ENCODE measurements around the gene AMACR. TPM values are rescaled to one million over a fixed set of nuclear protein-coding genes. Genes with fewer than 3 reads are reported as not detected.

Gene AMACR
- total RNA-seq, 3 donors from 2014 or later (not counting 1 experiment from before 2014, with no cell fraction given) = 2.7 to 3.8 (median 2.9) TPM

- no peaks in the 10 kb centered on the region for H3K4me1 Mint-ChIP-seq
- Histone ChIP-seq H3K36me3 (ENCODE audit: control insufficient read depth, insufficient read depth, low read length) (no peaks in the 10 kb centered on the region), H3K27ac (ENCODE audit: low read length) (no peak overlapping the region), H3K9me3 (ENCODE audit: control insufficient read depth, insufficient read depth, low read length) (no peaks in the 10 kb centered on the region), H3K27me3 (ENCODE audit: control insufficient read depth, insufficient read depth, low read length) (no peaks in the 10 kb centered on the region), H3K4me1 (ENCODE audit: control insufficient read depth, insufficient read depth, low read length) (no peaks in the 10 kb centered on the region), H3K4me3 (ENCODE audit: low read length) (no peak overlapping the region)
- DNase-seq (no peak), ATAC-seq (no peak)
- H3K36me3 Mint-ChIP-seq = no peaks in the 10 kb centered on the region
- peaks cover 0 to 5% of the 10 kb centered on the region in 2 donors for H3K27me3 Mint-ChIP-seq (ENCODE audit: low read depth in 2 of 2)
- H3K9me3 Mint-ChIP-seq = no peaks in the 10 kb centered on the region
- intact Hi-C loops (cut with micrococcal nuclease) = no loop called here
- no peak overlapping the region for H3K4me3 Mint-ChIP-seq
- H3K27ac Mint-ChIP-seq = no peak overlapping the region
- no peak for TF ChIP-seq CTCF (IDR thresholded peaks at IDR 0.05)
- no CpG with 5 or more reads among the region's 2 CpGs for WGBS (ENCODE audit: insufficient coverage)
These were observed 34.6 kb downstream of the AMACR start for GRCh38 chr5:33973271-33973670.

- no peaks in the 10 kb centered on the region for H3K27me3 ChIP-seq (ENCODE audit: control insufficient read depth, insufficient read depth, low read length)
- ATAC-seq = peak in 1 of 3 donors; percentile 35
- no peak overlapping the region for H3K4me3 ChIP-seq (ENCODE audit: low read length)
- 54% methylated on average over 10 of the region's 10 CpGs for WGBS (ENCODE audit: insufficient coverage)
- no peaks in the 10 kb centered on the region for H3K4me1 ChIP-seq (ENCODE audit: control insufficient read depth, insufficient read depth, low read length)
- H3K27ac ChIP-seq (ENCODE audit: low read length) = no peak overlapping the region
- H3K36me3 ChIP-seq (ENCODE audit: control insufficient read depth, insufficient read depth, low read length) = no peaks in the 10 kb centered on the region
- Mint-ChIP-seq H3K27ac (no peak overlapping the region), H3K9me3 (no peaks in the 10 kb centered on the region), H3K36me3 (no peaks in the 10 kb centered on the region), H3K4me3 (no peak overlapping the region), H3K27me3 (ENCODE audit: low read depth in 2 of 2) (peaks cover 0 to 5% of the 10 kb centered on the region in 2 donors), H3K4me1 (peaks cover 3 to 5% of the 10 kb centered on the region in 2 donors)
- peak in 1 of 2 donors; percentile 42 for DNase-seq
- intact Hi-C loops (cut with micrococcal nuclease) = loop anchor here (1.0 kb wide), 1 partner anchor 534 kb away; no protein-coding TSS in a partner anchor
- no peak for TF ChIP-seq CTCF (IDR thresholded peaks at IDR 0.05)
- H3K9me3 ChIP-seq (ENCODE audit: control insufficient read depth, insufficient read depth, low read length) = no peaks in the 10 kb centered on the region
These were observed 38.0 kb downstream of the AMACR start for GRCh38 chr5:33969572-33970452.

- H3K27me3 ChIP-seq (ENCODE audit: control insufficient read depth, insufficient read depth, low read length) = no peaks in the 10 kb centered on the region
- no peak overlapping the region for H3K27ac Mint-ChIP-seq
- H3K36me3 Mint-ChIP-seq = no peaks in the 10 kb centered on the region
- H3K27ac ChIP-seq (ENCODE audit: low read length) = no peak overlapping the region
- intact Hi-C loops (cut with micrococcal nuclease) = loop anchor here (1.0 kb wide), 1 partner anchor 532 kb away; no protein-coding TSS in a partner anchor
- no peak overlapping the region for H3K4me3 Mint-ChIP-seq
- H3K4me3 ChIP-seq (ENCODE audit: low read length) = no peak overlapping the region
- DNase-seq (no peak), ATAC-seq (no peak)
- peaks cover 0 to 5% of the 10 kb centered on the region in 2 donors for H3K27me3 Mint-ChIP-seq (ENCODE audit: low read depth in 2 of 2)
- H3K9me3 Mint-ChIP-seq = no peaks in the 10 kb centered on the region
- no peak for TF ChIP-seq CTCF (IDR thresholded peaks at IDR 0.05)
- no peaks in the 10 kb centered on the region for H3K36me3 ChIP-seq (ENCODE audit: control insufficient read depth, insufficient read depth, low read length)
- H3K9me3 ChIP-seq (ENCODE audit: control insufficient read depth, insufficient read depth, low read length) = no peaks in the 10 kb centered on the region
- no peaks in the 10 kb centered on the region for H3K4me1 ChIP-seq (ENCODE audit: control insufficient read depth, insufficient read depth, low read length)
- peaks cover 4 to 6% of the 10 kb centered on the region in 2 donors for H3K4me1 Mint-ChIP-seq
- 90% methylated on average over 2 of the region's 3 CpGs for WGBS (ENCODE audit: insufficient coverage)
These were observed 39.4 kb downstream of the AMACR start for GRCh38 chr5:33968211-33969005.

Measured in natural killer cell (primary cell).